Brain microvascular endothelial cell (primary cell): ENCODE data around the gene ARHGEF17.

Experiments
- DNase-seq: peaks from one replicate; pipeline ENCODE4 v3.0.0-alpha.2; 2020
- H3K27ac ChIP-seq: fragments of 250-450 bp; sonication (Bioruptor Pico); 2 replicates; pipeline ENCODE4 v1.5.1; 2020; ENCODE audit warnings: mild to moderate bottlenecking, moderate library complexity
- H3K27me3 ChIP-seq: fragments of 250-450 bp; sonication (Bioruptor Pico); replicated peaks from 2 replicates; pipeline ENCODE4 v1.5.1; 2020; ENCODE audit warnings: mild to moderate bottlenecking
- H3K36me3 ChIP-seq: fragments of 250-450 bp; sonication (Bioruptor Pico); replicated peaks from 2 replicates; pipeline ENCODE4 v1.5.1; 2020; ENCODE audit warnings: mild to moderate bottlenecking
- H3K4me3 ChIP-seq: 2 replicates; pipeline ENCODE4 v1.5.1; 2011; ENCODE audit warnings: low read depth, mild to moderate bottlenecking, control low read depth, low read length, moderate library complexity
- in situ Hi-C: cut with HindIII; loops from 2 replicates; pipeline ENCODE4 v1.10.0; 2017; ENCODE audit warnings: low sequenced_read_pairs, low pct_ligation_motif_present
- TF ChIP-seq, protein P1 (sequence below): IDR thresholded peaks from 2 replicates; pipeline ENCODE4 v1.5.1; 2011; ENCODE audit warnings: low read depth, mild to moderate bottlenecking, moderate library complexity, low read length, control low read depth, inconsistent platforms; ENCODE audit errors: missing control alignments

The ARHGEF17 gene

DNA sequence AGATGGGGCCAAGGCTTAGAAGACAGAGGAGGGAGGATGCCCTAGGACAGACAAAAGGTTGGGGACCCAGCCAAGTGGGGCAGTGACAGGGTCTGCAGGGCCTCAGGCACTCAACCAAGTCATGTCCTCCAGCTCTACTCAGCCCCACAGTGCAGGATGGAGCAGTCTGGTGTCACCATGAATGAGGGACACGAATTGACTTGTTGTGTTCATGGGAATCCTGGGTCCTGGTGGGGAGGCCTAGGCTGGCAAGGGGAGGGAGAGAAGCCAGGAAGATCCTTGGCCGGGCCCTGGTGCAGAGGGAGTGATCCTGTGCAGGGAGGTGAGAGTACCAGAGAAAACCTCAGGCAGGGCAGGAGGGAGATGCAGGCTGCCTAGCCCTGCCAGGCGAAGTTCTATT is 24.0 kb upstream of the ARHGEF17 start:
- Histone ChIP-seq H3K27me3 (no peaks in the 10 kb centered on the region), H3K27ac (no peak overlapping the region), H3K36me3 (no peaks in the 10 kb centered on the region), H3K4me3 (no peak overlapping the region)
- in situ Hi-C loops: no loop called here
- no peak for DNase-seq
- TF ChIP-seq, protein P1, sequence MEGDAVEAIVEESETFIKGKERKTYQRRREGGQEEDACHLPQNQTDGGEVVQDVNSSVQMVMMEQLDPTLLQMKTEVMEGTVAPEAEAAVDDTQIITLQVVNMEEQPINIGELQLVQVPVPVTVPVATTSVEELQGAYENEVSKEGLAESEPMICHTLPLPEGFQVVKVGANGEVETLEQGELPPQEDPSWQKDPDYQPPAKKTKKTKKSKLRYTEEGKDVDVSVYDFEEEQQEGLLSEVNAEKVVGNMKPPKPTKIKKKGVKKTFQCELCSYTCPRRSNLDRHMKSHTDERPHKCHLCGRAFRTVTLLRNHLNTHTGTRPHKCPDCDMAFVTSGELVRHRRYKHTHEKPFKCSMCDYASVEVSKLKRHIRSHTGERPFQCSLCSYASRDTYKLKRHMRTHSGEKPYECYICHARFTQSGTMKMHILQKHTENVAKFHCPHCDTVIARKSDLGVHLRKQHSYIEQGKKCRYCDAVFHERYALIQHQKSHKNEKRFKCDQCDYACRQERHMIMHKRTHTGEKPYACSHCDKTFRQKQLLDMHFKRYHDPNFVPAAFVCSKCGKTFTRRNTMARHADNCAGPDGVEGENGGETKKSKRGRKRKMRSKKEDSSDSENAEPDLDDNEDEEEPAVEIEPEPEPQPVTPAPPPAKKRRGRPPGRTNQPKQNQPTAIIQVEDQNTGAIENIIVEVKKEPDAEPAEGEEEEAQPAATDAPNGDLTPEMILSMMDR: no peak

DNA sequence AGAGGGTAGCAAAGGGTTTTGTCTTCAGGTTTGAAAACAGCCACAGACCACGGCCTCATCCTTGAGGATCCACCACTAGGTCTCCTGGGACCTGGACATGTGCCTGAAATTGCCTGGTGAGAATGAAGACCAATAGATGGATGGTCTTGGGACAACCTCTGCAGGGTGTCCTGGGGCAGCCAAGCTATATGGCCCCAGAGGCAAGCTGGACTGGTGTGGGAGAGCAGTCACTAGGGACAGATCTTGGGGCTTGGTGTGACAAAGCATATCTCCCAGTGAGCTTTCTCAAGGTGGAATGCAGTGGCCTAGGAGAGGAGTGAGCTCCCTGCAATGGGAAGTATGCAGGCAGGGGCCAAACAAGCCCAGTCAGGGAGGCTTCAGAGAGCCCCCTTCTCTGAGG is 22.4 kb upstream of the ARHGEF17 start:
- TF ChIP-seq, protein P1: no peak
- H3K27me3 ChIP-seq: no peaks in the 10 kb centered on the region

DNA sequence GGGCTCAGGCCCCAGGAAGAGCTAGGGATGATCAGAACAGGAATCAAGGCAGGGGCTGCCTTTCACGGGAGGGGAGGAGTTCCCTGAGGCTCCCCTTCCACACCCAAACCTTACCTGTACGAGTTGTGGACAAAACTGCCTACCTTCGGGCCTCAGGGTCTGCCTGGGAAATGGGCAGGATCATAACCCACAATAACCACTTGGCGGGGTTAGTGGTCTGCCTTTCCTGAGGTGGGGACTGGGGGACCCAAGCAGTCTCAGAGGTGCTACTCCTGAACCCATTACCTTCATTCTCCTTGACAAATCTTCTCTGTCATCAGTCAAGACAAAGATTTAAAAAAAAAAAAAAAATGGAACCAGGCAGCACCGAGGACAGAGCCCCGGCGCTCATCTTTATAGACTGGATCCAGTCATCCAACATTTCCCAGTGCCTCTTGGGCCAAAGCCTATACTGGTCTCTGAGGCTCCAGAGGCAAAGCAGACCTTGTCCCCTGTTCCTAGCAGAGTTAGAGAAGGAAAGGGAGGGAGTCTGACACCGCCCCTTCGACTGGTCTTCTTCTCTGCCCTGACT is 21.8 kb upstream of the ARHGEF17 start:
- H3K36me3 ChIP-seq: no peaks in the 10 kb centered on the region
- no peak overlapping the region for H3K4me3 ChIP-seq
- no peaks in the 10 kb centered on the region for H3K27me3 ChIP-seq
- DNase-seq: no peak
- in situ Hi-C loops: no loop called here
- TF ChIP-seq, protein P1: no peak
- no peak overlapping the region for H3K27ac ChIP-seq

More for the DNA sequence above, 22.4 kb upstream of the ARHGEF17 start:
- Histone ChIP-seq H3K27ac (no peak overlapping the region), H3K4me3 (no peak overlapping the region), H3K36me3 (no peaks in the 10 kb centered on the region)
- no peak for DNase-seq
- in situ Hi-C loops: no loop called here

DNA sequence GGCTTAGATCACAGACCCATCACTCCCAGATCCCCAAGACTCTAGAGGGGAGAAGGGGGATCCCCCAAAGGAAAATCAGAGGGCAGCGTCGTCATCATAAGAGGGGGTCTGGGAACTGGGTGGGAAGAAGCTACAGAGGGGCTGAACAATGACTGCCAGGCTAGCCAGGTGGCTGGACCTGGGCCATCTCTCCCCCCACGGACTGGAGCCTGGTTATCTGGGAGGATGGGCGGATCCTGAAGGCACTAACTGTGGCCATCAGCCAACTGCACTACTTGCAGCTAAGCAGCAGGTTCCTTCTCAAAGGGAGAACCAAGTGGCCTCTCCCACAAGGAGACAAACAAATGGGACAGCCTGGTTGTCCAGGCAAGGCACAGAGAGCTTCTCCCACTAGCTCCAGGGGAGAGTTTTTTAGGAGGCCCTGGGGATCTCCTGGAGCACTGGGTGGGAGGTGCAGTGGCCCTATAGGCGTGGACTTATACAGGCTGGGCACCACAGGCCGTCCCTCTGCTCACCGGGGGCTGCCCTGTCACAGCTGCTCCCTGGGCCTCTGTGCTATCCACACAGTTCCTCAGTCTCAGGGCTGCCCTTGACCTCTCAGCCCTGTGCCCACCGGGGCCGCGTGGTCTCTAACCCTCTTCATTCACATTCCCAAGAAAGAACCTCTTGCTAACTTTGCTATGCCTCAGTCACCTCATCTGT is 20.5 kb upstream of the ARHGEF17 start:
- Histone ChIP-seq H3K27ac (no peak overlapping the region), H3K27me3 (no peaks in the 10 kb centered on the region), H3K36me3 (no peaks in the 10 kb centered on the region), H3K4me3 (no peak overlapping the region)
- TF ChIP-seq, protein P1: no peak
- no peak for DNase-seq
- in situ Hi-C loops: no loop called here

DNA sequence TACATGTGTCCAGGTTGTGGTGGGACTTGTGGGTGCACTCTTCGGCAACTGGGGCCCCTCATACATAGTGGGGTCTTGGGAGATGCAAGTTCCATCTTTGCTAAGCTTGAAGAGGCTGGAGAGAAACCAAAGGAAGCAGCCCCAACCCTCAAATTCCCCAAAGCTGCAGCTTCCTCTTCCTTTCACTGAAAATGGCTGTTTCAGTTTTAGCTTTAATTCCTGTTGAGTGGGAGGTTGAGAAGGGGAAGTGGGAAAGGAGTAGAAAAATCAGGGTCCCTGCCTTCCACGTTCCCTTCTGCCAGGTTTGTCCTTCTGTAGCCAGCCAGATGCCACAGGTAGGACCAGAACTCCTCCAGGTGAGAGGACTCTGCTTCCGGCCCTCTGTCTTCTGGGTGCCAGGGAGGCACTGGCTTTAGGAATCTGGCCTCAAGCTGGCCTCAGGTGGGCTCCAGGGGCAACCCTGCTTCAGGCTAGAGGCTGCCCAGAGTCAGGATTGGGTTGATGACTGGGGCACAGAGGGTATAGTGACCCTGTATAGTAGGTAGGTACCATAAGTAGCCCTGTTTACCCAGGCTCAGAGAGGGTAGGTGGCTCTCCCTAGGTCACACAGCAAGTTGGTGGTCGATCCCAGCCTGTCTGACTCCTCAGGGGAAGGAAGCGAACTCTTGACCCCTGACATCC is 19.7 kb upstream of the ARHGEF17 start:
- in situ Hi-C loops: no loop called here
- TF ChIP-seq, protein P1: no peak

More for the DNA sequence above, 19.7 kb upstream of the ARHGEF17 start:
- Histone ChIP-seq H3K36me3 (no peaks in the 10 kb centered on the region), H3K27ac (peak overlapping the region; percentile 82), H3K4me3 (no peak overlapping the region), H3K27me3 (no peaks in the 10 kb centered on the region)
- DNase-seq: no peak
